HG02938 (cell line): ENCODE measurements around the gene GRIN2A.

Experiments used
- ATAC-seq: cut with Tn5 transposase; IDR thresholded peaks from one replicate; pipeline ENCODE4 v1.9.1; 2021; ENCODE audit warnings: mild to moderate bottlenecking, moderate library complexity; ENCODE audit not compliant: unreplicated experiment

GRIN2A gene

DNA sequence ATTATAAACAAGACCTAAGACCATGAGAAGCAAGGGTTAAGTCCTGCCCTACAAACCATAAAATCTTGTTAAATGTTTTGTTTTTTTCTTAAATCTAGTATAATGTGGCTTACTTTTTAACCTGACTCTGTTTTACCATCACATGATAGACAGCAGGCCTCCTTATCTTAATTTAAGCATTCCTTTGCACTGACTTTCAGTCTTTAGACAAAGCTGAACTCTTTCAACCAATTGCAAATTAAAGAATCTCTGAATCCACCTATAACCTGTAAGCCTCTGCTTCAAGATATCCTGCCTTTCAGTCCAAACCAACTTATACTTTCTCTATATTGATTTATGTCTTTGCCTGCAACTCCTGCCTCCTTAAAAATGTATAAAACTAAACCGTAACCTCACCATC, 478.5 kb downstream of the GRIN2A start:
- no peak for ATAC-seq
